Measurements from ENCODE around the gene TPI1. TPM values are rescaled to one million over a fixed set of nuclear protein-coding genes. Genes with fewer than 3 reads are reported as not detected.
"Not testable (repeated sequence)": the region's sequence is repeated elsewhere in the genome, so short reads cannot be mapped to it uniquely, and the experiment has no call there.

Gene TPI1
- total RNA-seq, 1 donor from 2014 or later, result 233 TPM

- ATAC-seq, result peak; percentile 98
Measured at GRCh38 chr12:6904280-6905276, 37.2 kb downstream of the TPI1 start, which contains the start of gene LRRC23. LRRC23 (plus strand) TSS chr12:6904822; CDS start chr12:6905634, 812 bp downstream.

GRCh38 chr12:6905414-6906040, 38.2 kb downstream of the TPI1 start:
- intact Hi-C loops (cut with DNase I), result no loop called here
- ATAC-seq (no peak), DNase-seq (ENCODE audit: low spot score) (no peak)

More at GRCh38 chr12:6904280-6905276, 37.2 kb downstream of the TPI1 start, which contains the start of gene LRRC23:
- DNase-seq (ENCODE audit: low spot score), result peak; percentile 99
- intact Hi-C loops (cut with DNase I), result no loop called here

GRCh38 chr12:6908141-6908540, 40.8 kb downstream of the TPI1 start:
- ATAC-seq; intact Hi-C loops (cut with DNase I); DNase-seq (ENCODE audit: low spot score): not testable (repeated sequence)

GRCh38 chr12:6909421-6910145, 42.3 kb downstream of the TPI1 start:
- ATAC-seq (no peak), DNase-seq (ENCODE audit: low spot score) (no peak)
- intact Hi-C loops (cut with DNase I), result no loop called here

- ATAC-seq (no peak), DNase-seq (ENCODE audit: low spot score) (no peak)
- intact Hi-C loops (cut with DNase I), result no loop called here
Measured at GRCh38 chr12:6912164-6912935, 45.0 kb downstream of the TPI1 start.

- DNase-seq (ENCODE audit: low spot score) (peak; percentile 89), ATAC-seq (peak; percentile 90)
- intact Hi-C loops (cut with DNase I), result no loop called here
Measured at GRCh38 chr12:6914246-6914946, 47.1 kb downstream of the TPI1 start, which contains the start of gene ENO2. ENO2 (plus strand) TSS chr12:6914580; CDS start chr12:6915833, 1,253 bp downstream.

- no peak for DNase-seq (ENCODE audit: low spot score)
Measured at GRCh38 chr12:6914947-6915788, 47.8 kb downstream of the TPI1 start.

GRCh38 chr12:6915789-6916285, 48.5 kb downstream of the TPI1 start:
- intact Hi-C loops (cut with DNase I), result no loop called here
- DNase-seq (ENCODE audit: low spot score) (no peak), ATAC-seq (no peak)

More at GRCh38 chr12:6914947-6915788, 47.8 kb downstream of the TPI1 start:
- ATAC-seq, result peak; percentile 21
- intact Hi-C loops (cut with DNase I), result no loop called here

- intact Hi-C loops (cut with DNase I), result no loop called here
- no peak for ATAC-seq
- no peak for DNase-seq (ENCODE audit: low spot score)
Measured at GRCh38 chr12:6916426-6917200, 49.3 kb downstream of the TPI1 start.

- ATAC-seq (no peak), DNase-seq (ENCODE audit: low spot score) (no peak)
- intact Hi-C loops (cut with DNase I), result no loop called here
Measured at GRCh38 chr12:6917491-6918231, 50.3 kb downstream of the TPI1 start.

GRCh38 chr12:6919588-6919987, 52.3 kb downstream of the TPI1 start:
- intact Hi-C loops (cut with DNase I), result no loop called here
- ATAC-seq (no peak), DNase-seq (ENCODE audit: low spot score) (no peak)

Other genes with a start within 250 kb of the TPI1 start
- gene LPAR5, start 231.6 kb upstream of the TPI1 start, total RNA-seq, result 2.9 TPM
- 1.9 TPM for gene ACRBP, start 220.1 kb upstream of the TPI1 start, total RNA-seq
- gene ING4, start 204.4 kb upstream of the TPI1 start, total RNA-seq, result 42.1 TPM
- 52.7 TPM for gene ZNF384, start 178.2 kb upstream of the TPI1 start, total RNA-seq
- gene PIANP, start 166.7 kb upstream of the TPI1 start, total RNA-seq, result 2.5 TPM
- 47.4 TPM for gene COPS7A, start 143.5 kb upstream of the TPI1 start, total RNA-seq
- 98.6 TPM for gene MLF2, start 114.4 kb upstream of the TPI1 start, total RNA-seq
- gene PTMS, start 101.2 kb upstream of the TPI1 start, total RNA-seq, result 352 TPM
- gene LAG3, start 95.0 kb upstream of the TPI1 start, total RNA-seq, result 3.4 TPM
- 20.6 TPM for gene CD4, start 78.0 kb upstream of the TPI1 start, total RNA-seq
- 4.5 TPM for gene GPR162, start 45.7 kb upstream of the TPI1 start, total RNA-seq
- gene P3H3, start 39.1 kb upstream of the TPI1 start, total RNA-seq, result 27.4 TPM
- gene GNB3, start 26.6 kb upstream of the TPI1 start, total RNA-seq, result 7.1 TPM
- 0.71 TPM for gene CDCA3, start 16.2 kb upstream of the TPI1 start, total RNA-seq
- gene USP5, start 15.4 kb upstream of the TPI1 start, total RNA-seq, result 70.1 TPM
- 12.3 TPM for gene SPSB2, start 5.8 kb downstream of the TPI1 start, total RNA-seq
- 13.4 TPM for gene LRRC23, start 37.3 kb downstream of the TPI1 start, total RNA-seq
- gene ENO2, start 47.0 kb downstream of the TPI1 start, total RNA-seq, result 36.9 TPM
- 140 TPM for gene ATN1, start 60.4 kb downstream of the TPI1 start, total RNA-seq
- not detected for gene RNU7-1, start 76.3 kb downstream of the TPI1 start, total RNA-seq
- gene C12orf57, start 76.5 kb downstream of the TPI1 start, total RNA-seq, result 177 TPM
- gene PTPN6, start 83.8 kb downstream of the TPI1 start, total RNA-seq, result 35.0 TPM
- gene PHB2, start 103.1 kb downstream of the TPI1 start, total RNA-seq, result 112 TPM
- gene EMG1, start 103.4 kb downstream of the TPI1 start, total RNA-seq, result 42.9 TPM
- gene LPCAT3, start 150.9 kb downstream of the TPI1 start, total RNA-seq, result 34.7 TPM
- 662 TPM for gene C1S, start 193.2 kb downstream of the TPI1 start, total RNA-seq
- 628 TPM for gene C1R, start 224.9 kb downstream of the TPI1 start, total RNA-seq
- 117 TPM for gene C1RL, start 241.7 kb downstream of the TPI1 start, total RNA-seq